Left renal pelvis (tissue), 4 donors: Measurements from ENCODE around the gene ST3GAL2. TPM values are rescaled to one million over a fixed set of nuclear protein-coding genes. Genes with fewer than 3 reads are reported as not detected.
"Not testable (repeated sequence)": the region's sequence is repeated elsewhere in the genome, so short reads cannot be mapped to it uniquely, and the experiment has no call there.

Experiments used
- DNase-seq, 4 donors: peaks; one replicate each; pipeline ENCODE4 v3.0.0-alpha.2; 2013; ENCODE audit warnings: low read depth in 4 of 4, low spot score in 3 of 4
- polyA plus RNA-seq, 4 donors: library from polyadenylated mRNA; unstranded; fragments of 120-200 nt; gene quantifications; one replicate each; pipeline ENCODE4 v1.2.1, GENCODE V29; 2013; ENCODE audit not compliant: insufficient read length in 4 of 4

The ST3GAL2 gene
- polyA plus RNA-seq, 4 donors: 22.3 to 35.3 (median 28.4) TPM

DNA sequence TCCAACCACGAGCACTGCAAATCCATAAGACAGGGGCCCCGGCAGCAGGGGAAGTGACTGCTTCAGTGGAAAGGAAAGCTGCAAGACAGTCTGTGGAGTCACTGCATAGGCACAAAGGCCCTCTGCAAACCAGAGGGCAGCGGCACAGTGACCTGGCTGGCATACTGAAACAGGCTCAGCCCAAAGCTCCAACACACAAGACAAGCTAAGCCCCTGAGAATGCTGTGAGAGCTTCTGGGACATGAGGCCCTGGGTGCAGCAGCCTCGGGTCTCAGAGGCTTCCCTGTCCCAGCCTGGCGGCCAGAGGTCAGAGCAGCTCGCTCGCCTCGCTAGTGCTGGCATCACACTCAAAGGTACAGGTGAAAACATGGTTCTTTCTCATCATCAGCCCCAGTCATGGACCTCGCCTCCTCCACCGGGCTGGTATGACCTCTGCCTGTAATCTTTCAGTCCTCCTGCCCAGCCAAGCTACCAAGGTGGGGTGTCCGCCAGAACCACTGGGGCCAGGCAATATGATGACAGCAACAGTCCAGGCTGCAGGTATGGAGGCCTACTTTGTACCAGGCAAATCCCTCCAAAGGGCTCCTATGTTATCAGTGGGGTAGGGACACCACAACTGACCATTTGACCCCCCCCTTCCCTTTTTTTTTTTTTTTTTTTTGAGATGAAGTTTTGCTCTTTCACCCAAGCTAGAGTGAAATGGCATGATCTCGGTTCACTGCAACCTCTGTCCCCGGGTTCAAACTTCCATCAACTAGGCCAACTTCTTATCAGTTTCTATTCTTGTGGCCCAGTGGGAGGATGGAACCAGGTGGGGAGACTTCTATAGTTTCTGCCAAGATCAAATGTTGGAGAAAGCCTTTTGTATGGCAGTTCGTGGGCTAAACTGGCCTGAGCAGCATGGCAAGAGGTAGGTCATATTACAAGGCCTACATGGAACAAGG lies 19.2 kb downstream of the ST3GAL2 start:
- no peak for DNase-seq

DNA sequence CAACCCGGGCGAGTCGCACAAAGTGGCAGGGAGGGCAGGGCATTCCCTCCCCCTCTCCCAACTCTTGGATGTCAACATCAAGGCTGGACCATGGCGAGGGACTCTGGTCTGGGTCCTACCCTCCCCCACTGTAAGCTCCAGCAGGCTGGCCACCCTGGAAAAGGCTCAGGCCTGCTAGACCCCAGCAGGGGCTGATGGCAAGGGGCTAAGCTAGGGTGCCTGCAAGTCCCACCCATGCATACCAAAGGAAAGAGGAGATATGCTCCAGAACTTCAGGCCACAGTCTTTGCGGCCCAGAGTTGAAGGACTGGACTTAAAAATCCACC lies 19.9 kb downstream of the ST3GAL2 start:
- no peak for DNase-seq

DNA sequence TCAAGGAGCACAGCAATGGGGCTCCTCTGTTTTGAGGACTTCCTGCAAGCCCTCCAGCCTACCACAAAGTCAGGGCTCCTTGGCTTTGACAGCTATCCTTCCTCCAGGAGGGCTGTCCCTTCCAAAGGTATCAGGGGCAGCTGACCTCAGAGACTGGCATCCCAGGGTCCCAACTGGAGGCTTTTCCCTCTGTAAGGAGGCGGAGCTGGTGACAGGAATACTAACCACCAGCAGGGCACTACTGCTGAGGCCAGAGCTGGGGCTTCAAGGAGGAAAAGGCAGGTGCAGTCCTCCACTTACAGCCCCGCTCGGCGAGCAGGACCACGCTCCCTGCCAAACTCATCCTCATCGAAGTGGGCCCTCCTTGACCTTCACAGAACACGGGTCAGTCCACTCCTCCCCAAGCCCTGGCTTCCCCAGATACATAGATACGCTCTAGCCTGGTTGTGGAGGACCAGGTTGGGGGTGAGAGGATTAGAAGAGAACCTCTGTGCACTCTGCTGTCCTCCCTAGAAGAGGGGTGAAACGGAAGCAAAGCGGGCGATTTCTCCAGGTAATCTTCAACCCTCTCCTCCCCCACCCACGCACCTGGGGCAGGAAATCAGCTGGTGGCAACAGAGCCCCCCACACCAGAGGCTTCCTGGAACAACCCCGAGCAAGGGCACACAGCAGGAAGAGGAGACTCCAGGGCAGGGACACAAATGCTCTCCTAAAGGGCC lies 20.5 kb downstream of the ST3GAL2 start:
- DNase-seq: no peak

- DNase-seq: no peak
Observed at GRCh38 chr16:70417661-70418060, 21.2 kb downstream of the ST3GAL2 start.

- no peak for DNase-seq
Observed at GRCh38 chr16:70416748-70417616, 21.9 kb downstream of the ST3GAL2 start.

DNA sequence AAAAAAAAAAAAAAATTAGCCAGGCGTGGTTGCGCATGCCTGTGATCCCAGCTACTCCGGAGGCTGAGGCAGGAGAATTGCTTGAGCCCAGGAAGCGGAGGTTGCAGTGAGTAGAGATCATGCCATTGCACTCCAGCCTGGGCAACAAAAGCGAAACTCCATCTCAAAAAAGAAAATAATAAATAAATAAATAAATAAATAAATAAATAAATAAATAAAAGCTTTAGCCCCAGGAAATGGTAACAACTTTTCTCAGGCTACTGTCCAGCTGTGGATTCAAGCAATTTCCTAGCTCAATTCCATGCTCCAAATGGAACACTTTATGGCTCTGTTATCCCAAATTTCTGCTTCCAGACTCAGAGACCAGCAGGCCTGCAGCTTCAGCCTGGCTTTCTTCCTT lies 25.3 kb downstream of the ST3GAL2 start:
- not testable (repeated sequence) for DNase-seq

GRCh38 chr16:70412385-70412784 lies 26.5 kb downstream of the ST3GAL2 start:
- no peak for DNase-seq

GRCh38 chr16:70410734-70411133 lies 28.2 kb downstream of the ST3GAL2 start:
- no peak for DNase-seq

GRCh38 chr16:70407811-70408274 lies 31.1 kb downstream of the ST3GAL2 start:
- DNase-seq: no peak

- DNase-seq: not testable (repeated sequence)
Observed at GRCh38 chr16:70406104-70406503, 32.8 kb downstream of the ST3GAL2 start.

DNA sequence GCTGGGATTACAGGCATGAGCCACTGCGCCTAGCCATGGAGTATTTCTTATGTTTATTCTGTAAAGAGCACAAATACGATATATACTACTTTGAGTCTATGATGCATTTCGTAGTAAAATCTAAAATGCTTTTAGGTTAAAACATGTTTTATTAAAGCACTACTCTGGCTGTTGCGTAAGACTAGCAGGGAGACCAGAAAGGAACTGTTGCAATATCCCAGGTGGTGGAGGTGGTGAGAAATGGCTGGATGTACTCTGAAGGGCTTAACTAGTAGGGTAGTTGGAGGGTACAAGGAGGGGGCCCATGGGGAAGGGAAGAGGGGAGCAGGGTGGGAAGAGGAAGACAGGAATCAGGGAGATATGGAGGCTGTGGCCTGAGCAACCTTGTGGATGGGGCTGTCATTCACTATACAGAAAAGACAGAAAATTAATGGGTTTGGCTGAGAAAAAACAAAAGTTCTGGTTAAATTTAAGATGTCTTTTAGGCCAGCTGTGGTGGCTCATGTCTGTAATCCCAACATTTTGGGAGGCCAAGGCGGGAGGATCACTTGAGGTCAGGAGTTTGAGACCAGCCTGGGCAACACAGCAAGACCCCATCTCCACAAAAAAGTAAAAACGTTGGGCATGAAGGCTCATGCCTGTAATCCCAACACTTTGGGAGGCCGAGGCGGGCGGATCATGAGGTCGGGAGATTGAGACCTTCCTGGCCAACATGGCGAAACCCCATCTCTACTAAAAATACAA lies 35.8 kb downstream of the ST3GAL2 start:
- DNase-seq: no peak

- DNase-seq: no peak
Observed at GRCh38 chr16:70399951-70400350, 38.9 kb downstream of the ST3GAL2 start.

DNA sequence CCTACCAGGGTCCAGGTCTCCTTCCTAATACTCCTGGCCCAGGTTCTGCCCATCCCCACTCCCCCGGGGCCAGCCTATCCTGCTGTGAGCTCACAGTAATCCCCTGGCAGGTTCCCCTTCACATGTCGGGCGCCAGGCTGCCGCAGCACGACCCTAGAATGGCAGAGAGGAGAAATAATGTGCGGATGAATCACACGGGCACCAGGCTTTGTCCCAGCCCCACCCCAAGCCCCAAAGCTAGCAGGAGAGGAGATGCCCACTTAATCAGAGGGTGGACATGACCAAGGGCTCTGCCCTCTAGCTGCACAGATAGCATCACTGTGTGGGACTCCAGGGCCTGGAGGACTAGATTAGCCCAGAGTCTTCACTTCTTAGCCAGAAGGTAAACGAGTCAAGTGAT lies 39.5 kb downstream of the ST3GAL2 start:
- DNase-seq: no peak

- no peak for DNase-seq
Observed at GRCh38 chr16:70398177-70398743, 40.6 kb downstream of the ST3GAL2 start.

GRCh38 chr16:70396246-70396904 lies 42.5 kb downstream of the ST3GAL2 start:
- DNase-seq: no peak

- no peak for DNase-seq
Observed at GRCh38 chr16:70395345-70395901, 43.5 kb downstream of the ST3GAL2 start.

- no peak for DNase-seq
Observed at GRCh38 chr16:70394853-70395252, 44.0 kb downstream of the ST3GAL2 start.

DNA sequence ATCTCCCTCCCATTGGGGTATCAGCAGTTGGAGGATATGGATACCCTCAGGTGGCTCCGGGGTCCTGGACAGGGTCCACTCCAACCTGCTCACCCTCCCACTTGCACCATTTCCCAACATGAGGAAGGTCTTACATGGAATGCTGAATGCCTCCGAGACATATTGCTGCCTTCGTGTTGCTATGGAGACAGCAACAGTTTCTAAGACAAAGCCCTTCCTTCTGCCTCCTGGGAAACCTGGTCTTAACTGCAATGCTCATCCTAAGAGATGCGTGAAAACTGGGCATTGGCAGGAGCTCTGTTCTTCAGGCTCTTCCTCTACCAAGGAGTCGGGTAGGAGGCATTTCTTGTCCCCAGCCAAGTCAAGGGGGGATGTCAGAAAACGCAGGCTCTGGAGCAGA lies 45.2 kb downstream of the ST3GAL2 start:
- no peak for DNase-seq

DNA sequence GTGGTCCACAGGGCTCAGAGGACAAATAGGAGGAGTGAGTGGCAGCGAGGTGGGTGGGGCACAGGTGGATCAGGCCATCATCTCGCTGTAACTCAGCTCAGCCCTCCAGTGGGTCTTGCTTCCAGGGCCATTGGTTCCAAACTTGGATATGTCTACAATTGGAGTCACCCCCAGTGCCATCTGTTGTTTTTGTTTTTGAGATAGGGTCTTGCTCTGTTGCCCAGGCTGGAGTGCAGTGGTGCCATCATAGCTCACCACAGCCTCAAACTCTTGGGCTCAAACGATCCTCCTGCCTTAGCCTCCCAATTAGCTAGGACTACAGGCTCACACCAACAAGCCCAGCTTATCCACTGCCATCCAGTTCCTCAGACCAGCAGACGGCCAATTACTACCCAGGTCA lies 46.3 kb downstream of the ST3GAL2 start:
- DNase-seq: no peak
